GM12865 (cell line): ENCODE data around the gene CCDC191.

Experiments used
- DNase-seq: peaks from one replicate; pipeline ENCODE4 v3.0.0; 2010; ENCODE audit warnings: low read depth
- H3K4me3 ChIP-seq: 2 replicates; pipeline ENCODE4 v1.5.1; 2011; ENCODE audit warnings: mild to moderate bottlenecking, low read depth, low read length, control low read depth
- TF ChIP-seq, protein P1 (sequence below): IDR thresholded peaks from 2 replicates; pipeline ENCODE4 v1.5.1; 2011; ENCODE audit warnings: low read length, control low read depth, low read depth, inconsistent platforms; ENCODE audit not compliant: insufficient read depth; ENCODE audit errors: missing control alignments

The CCDC191 gene

DNA sequence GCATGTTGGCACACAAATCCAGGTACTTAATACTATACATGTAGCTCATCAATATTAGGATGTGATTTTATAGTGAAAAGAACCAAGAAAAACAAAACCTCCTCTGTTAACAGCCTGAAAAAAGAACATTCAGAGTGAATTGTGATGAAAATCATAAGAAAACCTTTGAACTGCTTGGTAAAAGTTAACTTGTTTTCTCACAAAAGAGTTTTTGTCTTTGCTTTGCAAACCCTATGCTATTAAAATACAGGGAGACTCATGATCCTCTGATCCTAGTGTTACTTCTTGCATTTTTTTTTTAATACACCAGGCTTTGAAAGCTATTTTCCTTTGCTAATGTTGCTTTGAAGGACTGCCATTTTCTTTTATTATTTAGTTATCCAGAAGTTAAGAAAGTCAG lies 23.9 kb upstream of the CCDC191 start:
- H3K4me3 ChIP-seq: no peak overlapping the region
- TF ChIP-seq, protein P1, sequence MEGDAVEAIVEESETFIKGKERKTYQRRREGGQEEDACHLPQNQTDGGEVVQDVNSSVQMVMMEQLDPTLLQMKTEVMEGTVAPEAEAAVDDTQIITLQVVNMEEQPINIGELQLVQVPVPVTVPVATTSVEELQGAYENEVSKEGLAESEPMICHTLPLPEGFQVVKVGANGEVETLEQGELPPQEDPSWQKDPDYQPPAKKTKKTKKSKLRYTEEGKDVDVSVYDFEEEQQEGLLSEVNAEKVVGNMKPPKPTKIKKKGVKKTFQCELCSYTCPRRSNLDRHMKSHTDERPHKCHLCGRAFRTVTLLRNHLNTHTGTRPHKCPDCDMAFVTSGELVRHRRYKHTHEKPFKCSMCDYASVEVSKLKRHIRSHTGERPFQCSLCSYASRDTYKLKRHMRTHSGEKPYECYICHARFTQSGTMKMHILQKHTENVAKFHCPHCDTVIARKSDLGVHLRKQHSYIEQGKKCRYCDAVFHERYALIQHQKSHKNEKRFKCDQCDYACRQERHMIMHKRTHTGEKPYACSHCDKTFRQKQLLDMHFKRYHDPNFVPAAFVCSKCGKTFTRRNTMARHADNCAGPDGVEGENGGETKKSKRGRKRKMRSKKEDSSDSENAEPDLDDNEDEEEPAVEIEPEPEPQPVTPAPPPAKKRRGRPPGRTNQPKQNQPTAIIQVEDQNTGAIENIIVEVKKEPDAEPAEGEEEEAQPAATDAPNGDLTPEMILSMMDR: no peak

DNA sequence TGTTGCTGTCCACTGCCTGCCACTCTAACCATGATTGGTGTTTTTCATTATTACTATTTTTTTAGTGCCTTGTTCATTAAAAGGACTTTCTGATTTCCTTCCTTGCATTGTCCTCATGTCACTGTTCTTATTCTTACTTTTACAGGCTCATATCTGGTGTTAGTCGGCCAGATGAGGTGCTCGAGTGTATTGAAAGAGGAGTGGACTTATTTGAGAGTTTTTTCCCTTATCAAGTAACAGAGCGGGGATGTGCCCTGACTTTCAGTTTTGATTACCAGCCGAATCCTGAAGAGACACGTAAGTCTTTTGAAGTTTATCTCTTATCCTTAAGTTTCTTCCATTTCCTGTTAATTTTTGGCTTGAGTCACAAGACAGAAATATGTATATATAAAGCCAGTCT lies 23.4 kb upstream of the CCDC191 start:
- DNase-seq: no peak
- H3K4me3 ChIP-seq: no peak overlapping the region
- TF ChIP-seq, protein P1: no peak

More for the DNA sequence above, 23.9 kb upstream of the CCDC191 start:
- no peak for DNase-seq

DNA sequence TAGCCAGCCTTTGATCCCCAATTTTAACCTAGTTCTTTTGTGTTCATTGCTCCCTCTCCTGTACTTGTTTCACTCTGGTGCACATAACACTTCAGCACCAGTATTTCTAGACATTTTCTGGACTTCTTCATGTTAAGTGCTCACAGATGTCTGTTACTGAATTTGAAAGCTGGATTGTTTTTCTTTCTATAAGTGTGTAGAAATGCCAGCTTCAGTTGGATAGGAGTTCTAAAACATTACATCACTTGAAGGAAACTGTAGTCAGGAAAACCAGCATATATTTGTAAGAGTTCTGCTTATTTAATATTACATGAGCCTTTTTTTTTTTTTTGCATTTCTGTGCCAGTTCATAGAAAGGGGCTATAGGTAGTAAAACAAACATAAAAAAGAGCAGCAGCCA lies 21.8 kb upstream of the CCDC191 start:
- no peak for DNase-seq
- TF ChIP-seq, protein P1: no peak
- H3K4me3 ChIP-seq: no peak overlapping the region

DNA sequence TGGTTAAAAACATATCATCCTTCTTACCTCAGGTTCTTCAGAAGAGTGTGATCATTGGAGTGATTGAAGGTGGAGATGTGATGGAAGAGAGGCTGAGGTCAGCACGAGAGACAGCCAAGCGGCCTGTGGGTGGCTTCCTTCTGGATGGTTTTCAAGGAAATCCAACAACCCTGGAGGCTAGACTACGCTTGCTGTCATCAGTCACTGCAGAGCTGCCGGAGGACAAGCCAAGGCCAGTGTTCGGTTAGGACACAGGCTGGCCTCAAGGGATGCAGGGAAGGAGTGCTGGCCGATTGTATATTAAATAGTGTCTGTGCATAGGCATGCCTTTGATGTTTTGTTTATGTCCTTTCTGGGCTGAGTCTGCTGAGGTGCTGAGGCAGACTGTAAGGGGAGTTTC lies 20.4 kb upstream of the CCDC191 start:
- DNase-seq: no peak
- no peak overlapping the region for H3K4me3 ChIP-seq
- TF ChIP-seq, protein P1: no peak

DNA sequence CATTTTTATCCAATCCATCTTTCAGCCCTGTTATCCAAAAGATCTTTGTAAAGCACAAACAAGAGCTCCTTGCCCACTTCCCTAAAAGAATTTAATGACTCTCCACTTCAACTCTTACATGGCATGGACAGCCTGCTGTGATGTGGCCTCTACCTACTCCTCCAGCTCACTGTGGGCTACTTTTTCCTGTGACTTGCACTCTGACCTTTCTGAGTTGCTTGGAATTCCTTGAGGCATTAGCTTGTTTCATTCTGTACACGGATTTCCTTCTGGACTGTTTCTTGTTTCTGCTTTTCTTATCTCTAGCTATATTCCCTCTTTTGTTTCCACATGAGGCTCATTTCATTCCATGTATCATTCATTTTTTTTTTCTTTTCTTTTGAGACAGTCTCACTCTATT lies 15.5 kb upstream of the CCDC191 start:
- DNase-seq: no peak
- no peak overlapping the region for H3K4me3 ChIP-seq
- TF ChIP-seq, protein P1: no peak

DNA sequence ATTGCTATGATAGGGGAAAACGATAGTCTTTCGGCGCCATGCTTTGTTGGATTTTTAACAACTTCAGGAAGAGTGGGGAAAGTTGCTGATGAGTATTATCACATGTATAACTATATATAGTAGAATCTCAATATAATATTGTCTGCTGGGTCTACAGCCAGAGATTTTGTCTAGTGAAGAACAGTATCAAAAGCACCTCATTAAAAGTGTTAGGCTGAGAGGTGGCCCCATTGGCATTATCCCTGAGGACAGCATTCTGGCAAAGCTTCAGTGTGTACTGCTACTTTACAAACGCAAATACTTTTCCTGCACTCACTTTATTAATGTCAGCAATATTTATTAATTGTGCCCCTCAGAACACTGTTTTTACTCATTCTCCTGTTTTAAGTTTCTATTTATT lies 12.0 kb upstream of the CCDC191 start:
- H3K4me3 ChIP-seq: no peak overlapping the region
- TF ChIP-seq, protein P1: no peak
- no peak for DNase-seq

DNA sequence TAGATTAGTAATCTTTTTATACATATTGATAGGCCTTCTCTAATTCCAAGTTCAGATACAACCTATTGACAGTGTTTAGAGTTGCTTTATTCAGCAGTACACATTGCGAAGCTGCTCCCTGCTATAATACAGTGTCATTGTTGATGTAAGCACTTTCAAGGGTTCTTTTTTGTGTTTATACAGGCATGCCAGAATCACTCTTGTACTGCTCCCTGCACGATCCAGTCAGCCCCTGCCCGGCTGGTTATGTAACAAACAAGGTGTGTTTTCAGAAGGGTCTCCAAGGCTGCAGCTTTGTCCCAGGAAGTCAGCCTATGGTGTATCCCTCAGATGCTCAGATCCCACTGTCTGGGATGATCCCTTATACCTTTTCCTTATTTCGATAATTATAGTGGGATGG lies 11.5 kb upstream of the CCDC191 start:
- DNase-seq: no peak

More for the DNA sequence above, 11.5 kb upstream of the CCDC191 start:
- no peak overlapping the region for H3K4me3 ChIP-seq
- TF ChIP-seq, protein P1: no peak
